K562 (cell line): ENCODE measurements around the gene COL23A1. TPM values are rescaled to one million over a fixed set of nuclear protein-coding genes. Genes with fewer than 3 reads are reported as not detected.

Source experiments
- ATAC-seq: fragments of 200-7000 bp; cut with Tn5 transposase; 3 replicates; pipeline ENCODE4 v1.9.1; 2020; ENCODE audit warnings: moderate library complexity
- BruUV-seq: library from RNA; stranded (reverse); fragments of 400-500 nt; replicated peaks from 2 replicates; lab custom pipeline; 2021; lab: Mats Ljungman, UMichigan
- CTCF ChIA-PET: fragments of 300-600 bp; formaldehyde crosslinking; extraction: SDS; loops from one replicate; lab custom pipeline; 2021; ENCODE audit warnings: low intra/inter-chr PET ratio; lab: Yijun Ruan, JAX
- POLR2A ChIA-PET: fragments of 300-600, 350-650 bp; sonication (Branson Sonifier 250); formaldehyde crosslinking; extraction: SDS; loops from one replicate; lab custom pipeline; 2021; ENCODE audit warnings: antibody characterized with exemption, inconsistent platforms; lab: Yijun Ruan, JAX
- DNase-seq, 4 experiments: peaks; one replicate each; pipeline versions ENCODE4 v3.0.0 to v3.0.0-alpha.2; 2011 to 2018; ENCODE audit warnings: low spot score in 3 of 4, mixed read lengths in 3 of 4; ENCODE audit errors: extremely low read depth in 1 of 4
- FAIRE-seq: peaks from 2 replicates; lab custom pipeline; 2011; peaks lifted over from hg19 to GRCh38; lab: Jason Lieb, UNC
- H2AFZ ChIP-seq: 2 replicates; pipeline ENCODE4 v1.6.0; 2011; ENCODE audit warnings: low read depth, low read length, control low read depth, inconsistent platforms
- H3K27ac ChIP-seq: fragments of 200-600 bp; 3 replicates; pipeline ENCODE4 v1.8.0; 2011; ENCODE audit warnings: low read depth, mild to moderate bottlenecking, control low read depth, inconsistent platforms, low read length, moderate library complexity, mixed read lengths; ENCODE audit errors: extremely low read depth
- H3K27me3 ChIP-seq, 2 experiments: fragments of 300-600 bp in 1 of 2; 2 replicates in 1 of 2; 3 replicates in 1 of 2; pipeline versions ENCODE4 v1.6.0 to v1.8.0; 2011; ENCODE audit warnings: inconsistent platforms in 2 of 2, low read length in 2 of 2, mild to moderate bottlenecking in 1 of 2, mixed read lengths in 1 of 2, moderate library complexity in 1 of 2; ENCODE audit not compliant: control insufficient read depth in 2 of 2, insufficient read depth in 2 of 2
- H3K36me3 ChIP-seq: fragments of 300-600 bp; 3 replicates; pipeline ENCODE4 v1.8.0; 2011; ENCODE audit warnings: mild to moderate bottlenecking, low read length, inconsistent platforms; ENCODE audit not compliant: control insufficient read depth, insufficient read depth
- H3K4me1 ChIP-seq, 2 experiments: fragments of 200-600 bp in 1 of 2; replicated peaks in 1 of 2; 2 replicates in 1 of 2; 3 replicates in 1 of 2; pipeline versions ENCODE4 v1.5.1 to v1.8.0; 2011; ENCODE audit warnings: inconsistent platforms in 2 of 2, low read length in 2 of 2, mild to moderate bottlenecking in 1 of 2, mixed read lengths in 1 of 2, moderate library complexity in 1 of 2; ENCODE audit not compliant: control insufficient read depth in 2 of 2, insufficient read depth in 2 of 2
- H3K4me2 ChIP-seq: 2 replicates; pipeline ENCODE4 v1.6.1; 2011; ENCODE audit warnings: low read length, control low read depth, inconsistent platforms, mixed read lengths; ENCODE audit not compliant: insufficient read depth
- H3K4me3 ChIP-seq: fragments of 200-600 bp; sonication (generic), shearing (Covaris generic); 2 replicates; pipeline ENCODE4 v1.5.1; 2016; ENCODE audit warnings: control low read depth, inconsistent platforms
- H3K79me2 ChIP-seq: fragments of 200-600 bp; 3 replicates; pipeline ENCODE4 v1.8.0; 2011; ENCODE audit warnings: low read length, inconsistent platforms; ENCODE audit not compliant: control insufficient read depth, insufficient read depth
- H3K9ac ChIP-seq, 2 experiments: 2 replicates each; pipeline versions ENCODE4 v1.6.0 to v1.6.1; 2011; ENCODE audit warnings: low read depth in 2 of 2, low read length in 2 of 2, control low read depth in 1 of 2, inconsistent platforms in 1 of 2, mild to moderate bottlenecking in 1 of 2, mixed read lengths in 1 of 2; ENCODE audit not compliant: insufficient read depth in 1 of 2
- H3K9me1 ChIP-seq: one replicate; pipeline ENCODE4 v1.6.0; 2011; ENCODE audit warnings: inconsistent platforms, mild to moderate bottlenecking, low read length, moderate library complexity; ENCODE audit not compliant: control insufficient read depth, insufficient read depth
- H3K9me3 ChIP-seq: replicated peaks from 2 replicates; pipeline ENCODE4 v1.5.1; 2011; ENCODE audit warnings: low read depth, low read length, inconsistent platforms; ENCODE audit not compliant: control insufficient read depth, insufficient read depth
- H4K20me1 ChIP-seq: replicated peaks from 2 replicates; pipeline ENCODE4 v1.6.1; 2011; ENCODE audit warnings: low read length, inconsistent platforms, mixed read lengths; ENCODE audit not compliant: control insufficient read depth, insufficient read depth
- AFF1 ChIP-seq, 2 experiments: fragments of 450-650 bp; IDR thresholded peaks; 2 replicates each; pipeline ENCODE4 v1.6.1; 2018; ENCODE audit warnings: mild to moderate bottlenecking in 2 of 2, low read depth in 1 of 2; ENCODE audit not compliant: partially characterized antibody in 2 of 2
- AFF4 ChIP-seq: sonication (generic); formaldehyde crosslinking; IDR thresholded peaks from 2 replicates; pipeline ENCODE4 v1.8.0; 2023; ENCODE audit warnings: mild to moderate bottlenecking, missing genetic modification reagents
- BCL6 ChIP-seq: fragments of 250-450 bp; sonication (Bioruptor Pico); IDR thresholded peaks from 2 replicates; pipeline ENCODE4 v1.4.0; 2020
- DPF2 ChIP-seq: fragments of 450-650 bp; IDR thresholded peaks from 2 replicates; pipeline ENCODE4 v1.6.1; 2016
- ELF2 ChIP-seq: fragments of 250-450 bp; sonication (Bioruptor Pico); IDR thresholded peaks from 2 replicates; pipeline ENCODE4 v1.5.0; 2021; ENCODE audit warnings: mild to moderate bottlenecking
- KLF1 ChIP-seq: fragments of 450-650 bp; IDR thresholded peaks from 2 replicates; pipeline ENCODE4 v1.6.1; 2016; ENCODE audit warnings: missing genetic modification characterization, missing compliant biosample characterization
- MEIS2 ChIP-seq: fragments of 450-650 bp; IDR thresholded peaks from 2 replicates; pipeline ENCODE4 v1.6.1; 2014; ENCODE audit warnings: mild to moderate bottlenecking; ENCODE audit not compliant: partially characterized antibody
- POLR2G ChIP-seq: fragments of 200-400 bp; formaldehyde crosslinking; IDR thresholded peaks from 2 replicates; pipeline ENCODE4 v1.6.1; 2017; ENCODE audit warnings: low read depth, mild to moderate bottlenecking, antibody characterized with exemption, low read length, moderate library complexity
- RBFOX2 ChIP-seq: fragments of 200-400 bp; formaldehyde crosslinking; IDR thresholded peaks from 2 replicates; pipeline ENCODE4 v1.6.1; 2017; ENCODE audit warnings: low read depth, mild to moderate bottlenecking, low read length, moderate library complexity
- ZNF212 ChIP-seq: fragments of 450-650 bp; formaldehyde crosslinking; IDR thresholded peaks from 2 replicates; pipeline ENCODE4 v1.4.0; 2020; ENCODE audit warnings: mild to moderate bottlenecking
- WGBS: fragments of 100-300 bp; shearing (Covaris generic); methylation state at CpG from one replicate; pipeline ENCODE4 v1.1.6; 2016; ENCODE audit warnings: low coverage, mixed read lengths; ENCODE audit not compliant: insufficient coverage; ENCODE audit errors: missing lambda C conversion rate; 5-methylcytosine and 5-hydroxymethylcytosine counted together
- in situ Hi-C: fragments of 300-500 bp; cut with MboI; formaldehyde crosslinking; loops from 4 replicates; pipeline ENCODE4 v1.15.0; 2018; ENCODE audit warnings: inconsistent platforms, mixed read lengths
- intact Hi-C: fragments of 100-400 bp; cut with micrococcal nuclease; formaldehyde crosslinking; loops from 2 replicates; pipeline ENCODE4 v1.14.2; 2022
- polyA plus RNA-seq, 8 experiments: library from polyadenylated mRNA; depleted of rRNA in 4 of 8; stranded (reverse) in 5 of 8; unstranded in 3 of 8; fragments of >200 nt; fragmentation: Nextera tagmentation in 2 of 8; fragmentation: Illumina TruSeq in 1 of 8; extraction: Ambion mirVana in 2 of 8; extraction: Trizol in 1 of 8; gene quantifications; 2 replicates each; pipeline versions ENCODE4 v1.2.1 to v1.2.3, GENCODE V29; 2011 to 2014; ENCODE audit warnings: inconsistent platforms in 1 of 8, missing spikeins in 1 of 8
- total RNA-seq, 7 experiments: library from RNA; depleted of rRNA in 6 of 7; stranded (reverse); fragments of >200 nt in 6 of 7; fragmentation: Illumina TruSeq in 2 of 7; extraction: Trizol in 2 of 7; gene quantifications; 2 replicates each; pipeline versions ENCODE4 v1.2.1 to v1.2.3, GENCODE V29; 2011 to 2021; ENCODE audit warnings: low replicate concordance in 1 of 7

The COL23A1 gene
- total and polyA plus RNA-seq, 9 of the 15 experiments (the other 6 are each of a cell fraction or from before 2014, with no cell fraction given): 0.09 TPM; not detected in 8

- DNase-seq (no peak), FAIRE-seq (no peak), ATAC-seq (no peak)
- no peak overlapping the region for H3K4me2 ChIP-seq
- 92% methylated on average over 15 of the region's 15 CpGs for WGBS
- H3K9me3 ChIP-seq: no peaks in the 10 kb centered on the region
- peaks cover 7 to 20% of the 10 kb centered on the region in 2 experiments; a peak in 3 of 5 replicates for H3K4me1 ChIP-seq
- peaks cover 5% of the 10 kb centered on the region for H3K9me1 ChIP-seq
- POLR2A ChIA-PET: interaction anchor here (2.2 to 13.2 kb wide), 2 partner anchors 9 to 11 kb away, joined by 14 to 162 read pairs; partner anchors contain the start of gene PHYKPL
- TF ChIP-seq KLF1 (tag) (no peak), POLR2G (peak; percentile 77), AFF1 (IDR thresholded peaks at IDR 0.05; ENCODE audit: low read depth in 1 of 2, partially characterized antibody in 2 of 2) (no peak), BCL6 (CRISPR knock-in tag) (no peak), ELF2 (CRISPR knock-in tag) (no peak), AFF4 (CRISPR knock-in tag) (no peak), RBFOX2 (peak; percentile 33; the same call in 1 of the 2 replicates), DPF2 (no peak), MEIS2 (no peak), ZNF212 (no peak)
- no peaks in the 10 kb centered on the region for H3K79me2 ChIP-seq
- peaks cover 9% of the 10 kb centered on the region for H4K20me1 ChIP-seq
- H3K27ac ChIP-seq: no peak overlapping the region
- intact Hi-C loops (no loop called here), in situ Hi-C loops (no loop called here)
- peaks cover 73% of the 10 kb centered on the region; the same call in 2 of the 3 replicates for H3K36me3 ChIP-seq
- no TSS peak for BruUV-seq
- CTCF ChIA-PET: no interaction called here
- no peak overlapping the region for H3K4me3 ChIP-seq
- H3K9ac ChIP-seq: peak overlapping the region in 1 of 2 experiments; percentile 41; a peak in 1 of 4 replicates
- no peaks in the 10 kb centered on the region for H3K27me3 ChIP-seq
- no peak overlapping the region for H2AFZ ChIP-seq
These were observed 367.9 kb downstream of the COL23A1 start for GRCh38 chr5:178222292-178222691.
